ENCODE results near the gene TTLL11. TPM values are rescaled to one million over a fixed set of nuclear protein-coding genes. Genes with fewer than 3 reads are reported as not detected.

TTLL11 gene
- total and polyA plus RNA-seq, 8 donors = 3.4 to 7.5 (median 5.5) TPM

DNA sequence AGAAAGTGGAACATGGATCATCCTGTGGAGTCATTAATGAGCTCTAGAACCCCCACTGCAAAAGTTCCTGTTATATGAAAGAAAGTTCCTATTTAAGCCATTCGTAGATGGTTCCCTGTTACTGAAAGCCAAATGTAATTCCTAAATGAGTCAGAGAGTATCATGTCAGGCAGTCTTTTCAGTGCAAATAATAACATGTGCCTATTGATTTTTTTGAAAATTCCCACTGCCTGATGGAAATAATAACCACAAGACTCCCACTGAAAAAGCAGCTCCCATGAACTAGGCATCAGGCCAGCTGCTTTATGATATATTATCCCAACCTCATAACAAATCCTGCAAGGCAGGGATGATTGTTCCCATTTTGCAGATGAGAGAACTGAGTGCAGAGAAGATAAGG lies 224.5 kb downstream of the TTLL11 start:
- ATAC-seq (no peak), FAIRE-seq (no peak), DNase-seq (no peak)
- no peaks in the 10 kb centered on the region for H3K4me1 ChIP-seq
- H3K36me3 ChIP-seq = peaks cover 0 to 7% (median 0%) of the 10 kb centered on the region in 3 donors
- H3K27ac ChIP-seq = no peak overlapping the region
- H3K9me3 ChIP-seq = no peaks in the 10 kb centered on the region
- TF ChIP-seq, protein P1, sequence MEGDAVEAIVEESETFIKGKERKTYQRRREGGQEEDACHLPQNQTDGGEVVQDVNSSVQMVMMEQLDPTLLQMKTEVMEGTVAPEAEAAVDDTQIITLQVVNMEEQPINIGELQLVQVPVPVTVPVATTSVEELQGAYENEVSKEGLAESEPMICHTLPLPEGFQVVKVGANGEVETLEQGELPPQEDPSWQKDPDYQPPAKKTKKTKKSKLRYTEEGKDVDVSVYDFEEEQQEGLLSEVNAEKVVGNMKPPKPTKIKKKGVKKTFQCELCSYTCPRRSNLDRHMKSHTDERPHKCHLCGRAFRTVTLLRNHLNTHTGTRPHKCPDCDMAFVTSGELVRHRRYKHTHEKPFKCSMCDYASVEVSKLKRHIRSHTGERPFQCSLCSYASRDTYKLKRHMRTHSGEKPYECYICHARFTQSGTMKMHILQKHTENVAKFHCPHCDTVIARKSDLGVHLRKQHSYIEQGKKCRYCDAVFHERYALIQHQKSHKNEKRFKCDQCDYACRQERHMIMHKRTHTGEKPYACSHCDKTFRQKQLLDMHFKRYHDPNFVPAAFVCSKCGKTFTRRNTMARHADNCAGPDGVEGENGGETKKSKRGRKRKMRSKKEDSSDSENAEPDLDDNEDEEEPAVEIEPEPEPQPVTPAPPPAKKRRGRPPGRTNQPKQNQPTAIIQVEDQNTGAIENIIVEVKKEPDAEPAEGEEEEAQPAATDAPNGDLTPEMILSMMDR (IDR thresholded peaks at IDR 0.05) = no peak
- H3K27me3 ChIP-seq = no peaks in the 10 kb centered on the region
- H3K4me3 ChIP-seq = no peak overlapping the region
- WGBS, 2 donors = 78 to 86% methylated on average over 1 of the region's 1 CpG
- intact Hi-C loops (cut with DNase I) = no loop called here

DNA sequence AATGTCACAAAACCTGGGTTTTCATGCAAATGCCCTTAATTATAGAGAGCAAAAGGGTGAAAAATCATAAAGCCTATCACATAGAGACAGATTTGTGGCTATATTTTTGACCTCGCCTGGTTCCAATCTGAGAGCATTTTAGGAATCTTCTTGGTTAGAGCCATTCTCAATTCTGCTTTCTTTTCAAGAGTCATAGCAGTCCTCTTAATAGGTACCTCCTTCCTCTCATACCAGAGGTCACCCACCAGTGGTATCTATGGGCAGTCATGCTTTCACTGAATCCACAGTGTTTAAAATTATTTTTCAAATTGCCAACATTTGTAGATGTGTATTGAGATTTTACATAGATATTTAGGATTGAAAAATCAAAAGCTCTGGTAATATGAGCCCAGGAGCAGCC lies 226.2 kb downstream of the TTLL11 start:
- no peaks in the 10 kb centered on the region for H3K9me3 ChIP-seq
- 90 to 100% methylated on average over 1 of the region's 1 CpG for WGBS, 2 donors
- no peaks in the 10 kb centered on the region for H3K4me1 ChIP-seq
- TF ChIP-seq, protein P1 (IDR thresholded peaks at IDR 0.05) = no peak
- H3K36me3 ChIP-seq = peaks cover 0 to 7% (median 0%) of the 10 kb centered on the region in 3 donors
- ATAC-seq (no peak), DNase-seq (no peak), FAIRE-seq (no peak)
- H3K27ac ChIP-seq = no peak overlapping the region
- intact Hi-C loops (cut with DNase I) = no loop called here
- no peak overlapping the region for H3K4me3 ChIP-seq
- H3K27me3 ChIP-seq = no peaks in the 10 kb centered on the region

DNA sequence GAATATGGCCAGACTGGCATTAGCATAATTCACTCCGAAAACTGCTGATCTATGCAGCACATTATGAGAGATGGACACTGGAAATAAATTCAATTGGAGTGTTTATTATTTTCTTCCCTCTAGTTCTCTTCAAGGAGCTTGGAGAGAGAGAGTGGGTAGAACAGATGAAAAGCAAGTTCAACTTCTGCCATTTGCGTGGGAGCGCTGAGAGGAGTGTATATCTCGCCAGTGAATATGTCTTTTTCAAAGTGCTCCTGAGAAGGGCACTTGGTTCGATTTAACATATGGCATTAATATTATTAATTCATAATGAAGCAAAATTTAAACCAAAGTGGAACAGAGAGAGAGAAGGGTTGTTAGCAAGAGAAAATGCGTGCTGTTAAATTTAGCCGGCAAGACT lies 227.2 kb downstream of the TTLL11 start:
- Histone ChIP-seq H3K4me3 (no peak overlapping the region), H3K9me3 (no peaks in the 10 kb centered on the region), H3K27ac (no peak overlapping the region), H3K27me3 (no peaks in the 10 kb centered on the region), H3K4me1 (no peaks in the 10 kb centered on the region), H3K36me3 (peaks cover 0 to 7% (median 0%) of the 10 kb centered on the region in 3 donors)
- TF ChIP-seq, protein P1 (IDR thresholded peaks at IDR 0.05) = no peak
- ATAC-seq = no peak
- 94 to 98% methylated on average over 7 of the region's 7 CpGs for WGBS, 2 donors
- intact Hi-C loops (cut with DNase I) = no loop called here
- DNase-seq = no peak
- no peak for FAIRE-seq

DNA sequence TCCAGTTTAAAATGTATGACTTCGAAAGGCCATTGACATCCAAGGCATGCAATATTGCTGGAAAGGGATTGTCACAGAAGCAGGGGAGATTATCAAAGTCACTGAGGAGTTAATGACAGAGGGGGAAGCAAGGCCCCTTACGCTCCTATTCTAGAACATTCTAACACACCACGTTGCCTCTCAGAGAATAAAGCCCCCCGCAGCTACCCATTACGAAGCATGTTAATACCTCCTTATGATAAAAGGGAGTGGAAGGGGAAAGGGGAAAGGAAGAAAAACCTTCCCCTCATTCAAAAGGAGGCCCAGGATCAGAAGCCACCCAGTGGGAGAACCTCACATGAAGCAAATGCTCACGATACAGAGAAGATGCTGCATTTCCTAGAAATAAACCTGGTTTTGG lies 228.0 kb downstream of the TTLL11 start:
- no peak overlapping the region for H3K27ac ChIP-seq
- FAIRE-seq = no peak
- H3K9me3 ChIP-seq = no peaks in the 10 kb centered on the region
- no peak for ATAC-seq
- no peak overlapping the region for H3K4me3 ChIP-seq
- WGBS, 2 donors = 87 to 92% methylated on average over 6 of the region's 6 CpGs
- H3K4me1 ChIP-seq = no peaks in the 10 kb centered on the region
- H3K27me3 ChIP-seq = no peaks in the 10 kb centered on the region
- TF ChIP-seq, protein P1 (IDR thresholded peaks at IDR 0.05) = no peak
- H3K36me3 ChIP-seq = peaks cover 0 to 2% (median 0%) of the 10 kb centered on the region in 3 donors
- intact Hi-C loops (cut with DNase I) = no loop called here
- DNase-seq = no peak

DNA sequence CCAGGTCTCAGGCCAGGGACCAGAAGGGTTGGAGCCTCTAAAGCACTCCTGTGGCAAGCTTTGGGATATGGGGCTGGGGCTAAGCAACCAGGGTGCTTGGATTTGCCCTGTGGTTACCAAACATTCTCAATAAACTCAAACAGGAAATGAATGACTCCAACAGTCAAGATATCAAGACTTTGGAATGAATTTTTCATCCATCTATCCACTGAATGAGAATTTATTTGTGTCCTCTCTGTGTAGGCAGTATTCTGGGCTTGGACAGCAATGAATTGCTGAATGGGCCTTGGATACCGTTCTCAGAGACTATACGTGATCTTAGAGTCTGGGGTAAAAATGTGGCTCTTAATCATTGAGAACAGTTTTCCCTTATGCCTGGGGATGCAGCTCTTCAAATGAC lies 229.2 kb downstream of the TTLL11 start:
- FAIRE-seq = no peak
- WGBS, 2 donors = 90 to 94% methylated on average over 2 of the region's 2 CpGs
- intact Hi-C loops (cut with DNase I) = no loop called here

More for the DNA sequence above, 229.2 kb downstream of the TTLL11 start:
- no peaks in the 10 kb centered on the region for H3K4me1 ChIP-seq
- no peaks in the 10 kb centered on the region for H3K9me3 ChIP-seq
- DNase-seq = no peak
- H3K27ac ChIP-seq = no peak overlapping the region
- H3K4me3 ChIP-seq = no peak overlapping the region
- TF ChIP-seq, protein P1 (IDR thresholded peaks at IDR 0.05) = no peak
- ATAC-seq = no peak
- no peaks in the 10 kb centered on the region for H3K36me3 ChIP-seq
- no peaks in the 10 kb centered on the region for H3K27me3 ChIP-seq

All from pancreas (tissue), 10 donors.